GM04504 (cell line): Measurements from ENCODE around the gene CYTH4.
"Not testable (repeated sequence)": the region's sequence is repeated elsewhere in the genome, so short reads cannot be mapped to it uniquely, and the experiment has no call there.

ENCODE experiments used
- DNase-seq: peaks from one replicate; pipeline ENCODE4 v3.0.0-alpha.2; 2012; ENCODE audit warnings: low read depth

The CYTH4 gene, protein sequence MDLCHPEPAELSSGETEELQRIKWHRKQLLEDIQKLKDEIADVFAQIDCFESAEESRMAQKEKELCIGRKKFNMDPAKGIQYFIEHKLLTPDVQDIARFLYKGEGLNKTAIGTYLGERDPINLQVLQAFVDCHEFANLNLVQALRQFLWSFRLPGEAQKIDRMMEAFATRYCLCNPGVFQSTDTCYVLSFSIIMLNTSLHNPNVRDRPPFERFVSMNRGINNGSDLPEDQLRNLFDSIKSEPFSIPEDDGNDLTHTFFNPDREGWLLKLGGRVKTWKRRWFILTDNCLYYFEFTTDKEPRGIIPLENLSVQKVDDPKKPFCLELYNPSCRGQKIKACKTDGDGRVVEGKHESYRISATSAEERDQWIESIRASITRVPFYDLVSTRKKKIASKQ

DNA sequence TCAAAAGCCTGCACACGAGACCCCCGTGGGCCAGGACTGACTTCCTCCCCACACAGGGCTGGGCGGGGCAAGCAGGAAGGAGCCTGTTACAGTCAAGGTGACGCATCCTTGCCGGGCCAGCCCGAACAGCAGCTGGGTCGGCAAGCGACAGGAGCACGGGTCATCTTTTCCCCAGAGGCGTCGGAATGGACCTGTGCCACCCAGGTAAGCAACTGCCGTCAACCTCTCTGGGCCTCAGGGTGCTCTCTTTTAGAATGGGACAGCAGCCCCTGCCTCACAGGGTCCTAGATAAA is at the start of gene CYTH4:
Gene CYTH4 (plus strand): TSS at position 124 of the 293 bp plus-strand sequence. CDS start 62 bp downstream, at position 186.
- DNase-seq, result no peak

DNA sequence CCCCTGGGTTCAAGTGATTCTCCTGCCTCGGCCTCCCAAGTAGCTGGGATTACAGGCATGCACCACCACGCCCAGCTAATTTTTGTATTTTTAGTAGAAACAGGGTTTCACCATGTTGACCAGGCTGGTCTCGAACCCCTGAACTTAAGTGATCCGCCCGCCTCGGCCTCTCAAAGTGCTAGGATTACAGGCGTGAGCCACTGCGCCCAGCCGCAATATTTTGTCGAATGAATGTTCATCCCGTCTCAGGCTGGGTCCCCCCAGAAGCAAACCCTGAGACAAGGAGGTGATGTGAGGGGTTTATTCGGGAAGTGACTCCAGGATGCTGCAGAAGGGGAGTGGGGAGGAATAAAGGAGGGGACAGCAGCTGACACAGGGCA is 48.9 kb upstream of the CYTH4 start:
- not testable (repeated sequence) for DNase-seq

DNA sequence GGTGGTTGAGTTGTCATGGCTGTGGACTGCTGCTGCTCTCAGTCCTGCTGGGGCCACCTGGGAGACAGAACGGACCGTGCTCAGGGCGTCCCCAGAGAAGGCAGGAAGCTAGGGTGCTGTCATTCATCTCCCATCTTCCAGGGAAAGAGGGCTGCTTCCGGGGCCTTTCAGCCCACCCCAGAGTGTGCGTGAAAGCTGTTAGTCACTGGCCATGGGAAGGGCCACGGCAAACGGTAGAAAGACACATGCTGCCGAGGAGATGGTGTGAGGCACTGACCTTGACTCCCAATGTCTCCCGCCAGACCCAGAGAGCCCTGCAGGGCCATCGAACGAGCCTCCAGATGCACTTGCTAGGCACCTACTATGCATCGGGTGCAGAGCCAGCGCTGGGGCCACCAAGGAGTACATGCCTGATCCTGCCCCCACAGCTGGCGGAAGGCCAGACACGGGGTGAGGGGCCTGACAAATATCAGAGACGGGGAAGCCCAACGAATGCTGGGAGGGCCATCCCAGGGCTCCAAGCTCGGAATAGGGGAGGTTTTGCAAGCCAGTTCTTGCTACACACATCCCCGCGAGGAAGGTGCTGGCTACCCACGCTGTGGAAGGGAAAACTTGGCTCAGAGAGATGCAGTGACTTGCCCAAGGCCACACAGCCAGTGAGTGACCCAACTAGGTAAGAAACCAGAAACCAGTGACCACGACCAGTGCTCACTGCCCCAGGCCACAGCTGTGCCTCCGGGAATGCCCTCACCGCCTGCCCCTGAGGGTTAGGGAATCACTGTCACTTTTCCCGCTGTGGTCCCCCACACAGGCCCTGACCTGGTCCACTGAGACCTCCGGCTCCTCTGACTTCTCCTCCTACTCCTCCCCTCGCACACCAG is 48.3 kb upstream of the CYTH4 start:
- no peak for DNase-seq

DNA sequence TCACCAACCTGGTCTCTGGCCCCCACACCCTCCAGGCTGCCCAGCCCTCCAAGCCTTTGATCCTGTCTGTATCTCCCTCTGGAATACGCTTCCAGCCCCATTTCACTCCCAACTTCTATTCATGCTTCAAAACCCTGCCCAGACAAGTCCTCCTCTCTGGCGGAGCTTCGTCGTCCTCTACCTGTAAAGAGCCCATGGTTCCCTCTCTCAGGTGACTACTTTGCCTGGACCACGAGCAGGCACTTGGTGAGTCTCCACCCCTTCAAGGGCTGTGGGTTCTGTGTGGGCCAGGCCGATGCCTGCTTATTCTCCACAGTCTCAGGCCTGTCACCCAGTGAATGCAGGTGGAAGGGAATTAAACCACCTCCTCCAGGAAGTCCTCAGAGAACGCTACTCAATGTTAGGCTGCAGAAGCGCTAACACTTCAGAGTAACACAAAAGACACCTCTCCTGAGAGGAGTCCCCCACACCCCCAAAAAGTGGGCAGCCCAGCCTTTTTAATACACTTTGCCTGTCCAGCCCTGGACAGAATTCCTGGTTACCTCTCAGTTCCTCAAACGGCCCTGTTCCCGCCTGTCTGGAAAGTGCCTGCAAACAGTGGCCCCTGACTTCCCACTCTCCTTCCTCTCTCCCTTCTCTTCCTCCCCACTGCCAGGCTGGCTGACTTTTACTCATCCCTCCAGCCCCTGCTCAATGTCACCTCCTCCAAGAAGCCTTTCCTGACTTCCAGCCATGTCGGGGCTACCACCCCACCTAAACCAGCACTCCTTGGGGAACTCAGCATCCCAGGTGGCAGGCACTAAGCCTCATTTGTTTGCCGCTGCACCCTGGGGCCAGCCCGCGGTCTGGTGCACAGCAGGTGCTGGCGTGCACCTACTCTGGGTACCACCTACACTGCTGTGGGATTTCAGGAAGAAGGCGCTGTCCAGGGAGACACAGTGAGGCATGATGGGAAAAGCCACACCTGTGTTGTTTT is 47.3 kb upstream of the CYTH4 start:
- no peak for DNase-seq

DNA sequence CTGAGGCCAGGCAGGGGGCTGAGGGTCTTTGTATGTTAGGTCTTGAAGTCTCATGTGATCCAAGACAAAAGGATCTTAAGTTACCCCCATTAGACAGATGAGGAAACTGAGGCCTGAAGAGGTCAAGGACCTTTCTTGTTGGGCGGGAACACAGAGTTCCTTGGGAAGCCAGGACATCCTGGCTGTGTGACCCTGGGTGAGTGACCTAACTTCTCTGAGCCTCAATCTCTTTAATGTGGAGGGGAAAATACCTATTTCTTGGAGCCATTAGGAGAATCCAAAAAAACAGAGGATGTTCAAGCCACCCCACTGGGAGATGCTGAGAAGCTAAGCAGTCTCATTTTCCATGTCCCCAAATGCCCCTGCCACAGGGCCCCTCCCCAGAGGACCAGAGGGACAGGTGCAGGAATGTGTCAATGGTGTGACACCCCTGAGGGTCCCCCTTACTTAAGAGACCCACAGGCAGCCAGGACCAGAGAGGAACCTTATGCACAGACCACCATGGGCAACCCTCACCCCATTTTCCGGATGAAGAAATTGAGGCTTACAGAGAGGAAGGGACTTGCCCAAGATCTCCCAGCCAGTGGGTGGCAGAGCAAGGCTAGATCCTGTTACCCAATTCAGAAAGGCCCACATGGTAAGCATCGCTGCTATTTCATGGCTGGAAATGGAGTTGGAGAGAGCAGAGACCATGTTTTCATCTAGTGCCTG is 46.3 kb upstream of the CYTH4 start:
- no peak for DNase-seq

DNA sequence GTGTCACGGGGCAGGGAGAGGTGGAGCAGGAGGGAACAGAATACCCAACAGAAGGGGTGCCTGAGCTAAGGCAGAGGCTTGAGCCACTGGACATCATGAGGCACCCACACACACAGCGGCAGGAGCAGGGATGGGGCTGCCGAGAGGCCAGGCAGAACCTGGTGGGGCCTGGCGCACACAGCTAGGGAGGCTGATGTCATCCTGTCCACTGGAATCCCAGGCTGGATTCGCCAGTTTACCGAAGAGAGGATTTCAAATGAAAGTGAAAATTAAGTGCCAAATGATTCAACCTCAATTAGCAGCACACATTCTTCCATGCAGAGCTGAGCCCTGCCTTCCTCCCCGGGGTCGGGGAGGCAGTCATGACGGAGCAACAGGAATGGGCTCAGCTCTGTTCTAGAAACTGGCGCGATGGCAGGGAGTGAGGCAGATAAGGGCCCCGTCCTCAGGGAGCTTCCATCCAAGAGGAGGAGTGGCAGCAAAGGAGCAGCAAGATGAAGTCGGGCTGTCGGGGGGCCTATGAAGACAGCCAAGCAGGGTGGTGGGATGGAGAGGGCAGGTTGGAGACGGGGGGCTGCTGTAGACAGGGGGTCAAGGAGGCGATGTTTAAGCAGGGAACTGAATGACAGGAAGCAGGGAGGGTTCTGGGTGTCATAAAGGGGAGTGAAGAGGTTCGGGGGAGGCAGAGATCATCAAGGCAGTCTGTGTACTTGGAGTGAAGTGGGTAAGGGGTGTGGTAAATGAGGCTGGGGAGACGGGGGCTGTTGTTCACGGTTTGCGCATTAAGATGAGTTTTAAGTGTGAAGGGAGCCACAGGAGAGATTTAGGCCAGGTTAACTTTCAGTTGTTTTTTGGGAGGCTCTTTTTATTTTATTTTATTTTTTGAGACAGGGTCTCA is 44.7 kb upstream of the CYTH4 start:
- no peak for DNase-seq

DNA sequence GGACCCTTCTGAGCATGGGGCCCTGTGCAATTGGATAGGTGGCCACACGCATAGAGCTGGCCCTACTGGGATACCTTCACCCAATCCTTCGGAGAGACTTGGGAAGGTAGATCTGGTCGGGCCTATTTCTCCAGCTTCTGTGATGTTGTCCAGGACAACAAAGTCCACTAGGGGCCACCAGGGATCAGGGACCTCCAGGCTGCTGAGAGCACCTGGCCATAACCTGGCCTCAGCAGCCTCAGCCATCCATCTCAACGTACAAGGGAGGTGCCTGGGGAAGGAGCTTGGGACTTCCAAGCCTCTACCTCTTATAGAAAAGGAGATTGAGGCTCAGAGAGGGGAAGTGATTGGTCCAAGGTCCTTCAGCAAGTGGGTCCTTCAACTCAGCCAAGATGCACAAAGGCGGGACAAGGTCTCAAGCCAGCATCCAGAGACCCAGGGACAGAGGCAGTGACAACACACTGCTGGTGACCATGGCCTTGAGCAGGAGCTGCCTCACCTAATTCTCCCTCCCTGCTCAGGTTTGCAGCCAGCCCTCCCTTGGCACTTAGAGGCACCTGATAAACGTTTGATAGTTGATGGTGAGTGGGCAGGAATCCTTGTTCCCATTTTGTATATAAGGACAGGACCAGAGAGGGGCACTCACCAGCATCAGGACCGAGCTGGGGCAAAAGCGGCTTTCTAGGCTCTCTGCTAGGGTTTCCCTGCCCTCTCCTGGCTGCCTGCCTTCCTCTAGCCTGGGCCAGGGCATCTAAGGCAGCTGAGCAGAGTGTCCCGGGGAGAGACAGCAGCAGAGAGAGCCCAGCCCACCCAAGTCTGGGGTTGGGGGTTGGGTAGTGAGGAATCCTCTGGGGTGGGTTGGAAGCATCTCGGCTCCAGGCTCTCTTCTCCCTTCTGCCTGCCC is 42.7 kb upstream of the CYTH4 start:
- no peak for DNase-seq

DNA sequence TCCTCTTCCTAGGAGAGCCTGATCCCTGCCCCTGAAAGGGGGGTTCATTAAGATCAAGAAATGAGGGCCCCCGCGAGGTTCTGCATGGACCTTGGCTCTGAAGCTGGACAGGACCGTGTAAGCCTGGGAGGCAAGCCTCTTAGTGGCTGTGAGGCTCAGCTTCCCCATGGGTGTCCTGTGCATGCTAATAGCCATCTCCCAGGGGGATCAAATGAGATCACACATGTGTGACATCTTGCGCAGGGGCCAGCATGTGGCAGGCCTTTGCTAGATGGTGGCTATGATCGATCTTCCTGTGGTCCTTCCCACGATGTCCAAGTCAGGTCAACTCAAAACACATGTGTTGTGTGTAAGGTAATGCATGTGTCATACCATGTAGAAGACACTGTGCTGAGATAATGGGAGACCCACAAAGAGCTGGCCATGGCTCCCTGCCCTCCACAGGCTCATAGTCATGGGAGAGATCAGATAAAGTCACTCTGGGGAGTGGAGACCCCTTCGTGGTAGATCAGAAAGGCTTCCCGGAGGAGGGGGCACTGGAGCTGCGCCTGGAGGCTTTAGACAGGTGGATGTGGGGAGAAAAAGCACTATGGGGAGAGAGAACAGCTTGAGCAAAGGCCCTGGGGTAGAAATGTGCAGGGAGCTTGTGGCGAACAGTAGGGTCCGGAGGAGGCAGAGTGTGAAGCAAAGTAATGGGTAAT is 41.9 kb upstream of the CYTH4 start:
- DNase-seq, result no peak

DNA sequence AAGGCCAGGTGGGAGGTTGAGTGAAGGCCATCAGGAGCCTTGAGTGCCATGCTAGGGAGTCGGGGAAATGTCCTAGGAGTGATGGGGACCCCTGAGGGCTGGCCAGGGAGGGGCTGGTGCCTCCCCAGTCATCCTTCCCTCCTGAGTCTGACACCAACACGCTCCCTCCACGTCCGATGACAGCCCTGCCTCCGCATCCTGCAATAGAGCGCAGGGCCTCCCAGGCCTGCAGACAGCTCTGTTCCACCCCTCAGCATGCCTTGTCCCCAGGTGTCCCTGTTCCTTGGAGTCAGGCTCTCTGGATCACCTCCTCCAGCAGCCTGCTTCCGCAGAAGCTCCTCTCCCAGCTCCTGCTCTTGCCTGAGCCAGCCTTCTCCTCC is 41.4 kb upstream of the CYTH4 start:
- DNase-seq, result no peak

DNA sequence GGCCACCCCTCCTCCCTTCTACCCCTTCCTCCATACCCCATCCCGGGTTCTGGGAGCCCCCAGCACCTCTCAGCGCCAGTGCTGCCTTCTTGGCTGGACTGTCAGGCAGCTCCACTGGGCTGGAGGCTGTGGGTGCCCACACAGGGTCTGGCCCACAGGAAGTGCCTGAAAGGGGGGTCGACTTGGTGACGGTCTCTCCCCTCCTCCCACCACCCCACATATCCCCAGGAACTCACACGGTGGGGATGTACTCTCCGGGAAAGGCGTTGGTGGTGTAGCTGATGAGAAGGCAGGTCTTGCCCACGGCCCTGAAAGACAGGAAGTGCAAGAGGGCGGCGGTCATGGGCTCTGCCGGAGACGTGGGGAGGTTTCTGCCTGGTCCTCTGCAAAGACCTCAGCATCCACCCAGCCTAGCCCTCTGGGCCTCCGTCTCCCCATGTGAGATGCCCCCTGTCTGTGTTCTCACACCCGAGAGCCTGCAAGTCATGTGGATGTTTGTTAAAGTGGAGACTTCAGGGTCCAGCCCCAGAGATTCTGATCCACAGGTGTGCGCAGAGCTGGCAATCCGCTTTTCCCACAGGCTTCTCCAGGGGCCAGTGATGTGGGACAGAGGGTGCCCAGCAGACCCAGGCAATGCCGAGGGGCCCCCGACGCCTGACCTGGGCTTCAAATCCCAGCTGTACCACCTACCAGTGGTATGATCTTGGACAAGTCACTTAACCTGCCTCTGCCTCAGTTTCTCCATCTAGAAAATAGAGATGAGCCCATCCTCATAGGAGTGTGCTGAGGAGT is 40.8 kb upstream of the CYTH4 start:
- DNase-seq, result no peak

DNA sequence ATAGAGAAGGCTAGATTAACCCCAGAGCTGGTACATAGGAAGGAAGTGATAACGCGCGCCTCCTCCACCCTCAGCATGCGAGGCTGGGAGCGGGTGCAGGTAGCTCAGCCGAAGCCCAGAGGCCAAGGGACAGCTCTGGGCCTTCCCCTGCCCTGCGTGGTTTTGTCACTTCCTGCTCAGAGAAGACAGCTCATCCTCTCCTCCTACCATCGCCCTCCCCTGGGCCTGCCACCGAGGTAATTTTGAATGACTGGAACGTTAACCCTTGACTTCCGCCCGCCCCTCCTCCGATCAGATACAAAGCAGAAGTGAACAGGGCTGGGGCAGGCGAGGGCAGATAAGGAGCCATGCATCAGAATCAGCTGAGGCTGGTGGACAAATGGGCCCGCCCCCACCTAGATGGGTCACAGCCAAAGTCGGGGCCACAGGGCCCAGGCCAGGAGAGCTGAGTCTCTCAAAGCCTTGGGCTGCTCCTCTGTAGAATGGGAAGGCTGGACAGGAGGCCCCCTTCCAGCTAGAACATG is 39.9 kb upstream of the CYTH4 start:
- DNase-seq, result no peak

DNA sequence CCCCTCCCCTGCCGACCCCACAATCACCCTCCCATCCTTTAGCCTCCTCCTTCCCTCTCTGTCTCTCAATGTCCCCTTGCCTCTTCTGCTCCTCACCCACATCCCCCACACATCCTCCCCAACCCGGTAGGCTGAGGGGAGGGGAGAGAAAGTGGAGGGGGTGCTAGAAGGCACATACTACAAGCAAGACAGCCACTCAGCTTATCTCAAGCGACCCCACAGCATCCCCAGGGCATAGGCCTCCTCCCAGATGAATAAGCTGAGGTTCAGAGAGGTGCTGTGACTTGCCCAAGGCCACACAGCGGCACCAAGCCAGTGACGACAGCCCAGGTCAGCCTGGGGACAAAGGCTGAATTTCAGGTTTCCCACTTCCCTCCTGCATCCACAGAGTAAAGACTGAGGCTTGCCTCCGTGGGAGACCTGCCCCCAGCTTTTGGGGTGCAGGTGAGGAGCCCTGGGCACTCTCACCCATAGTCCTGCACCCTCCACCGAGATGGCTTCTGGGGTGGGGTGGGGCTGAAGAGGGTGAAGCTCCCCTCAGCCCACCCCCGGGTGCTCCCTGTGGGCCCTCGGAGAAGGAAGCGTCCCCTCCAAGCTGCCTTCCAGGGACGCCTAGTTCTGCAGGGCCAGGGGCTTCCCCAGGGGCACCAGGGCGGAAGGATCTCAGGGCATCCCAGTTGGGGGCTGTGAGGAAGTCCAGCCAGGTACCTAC is 38.8 kb upstream of the CYTH4 start:
- no peak for DNase-seq

DNA sequence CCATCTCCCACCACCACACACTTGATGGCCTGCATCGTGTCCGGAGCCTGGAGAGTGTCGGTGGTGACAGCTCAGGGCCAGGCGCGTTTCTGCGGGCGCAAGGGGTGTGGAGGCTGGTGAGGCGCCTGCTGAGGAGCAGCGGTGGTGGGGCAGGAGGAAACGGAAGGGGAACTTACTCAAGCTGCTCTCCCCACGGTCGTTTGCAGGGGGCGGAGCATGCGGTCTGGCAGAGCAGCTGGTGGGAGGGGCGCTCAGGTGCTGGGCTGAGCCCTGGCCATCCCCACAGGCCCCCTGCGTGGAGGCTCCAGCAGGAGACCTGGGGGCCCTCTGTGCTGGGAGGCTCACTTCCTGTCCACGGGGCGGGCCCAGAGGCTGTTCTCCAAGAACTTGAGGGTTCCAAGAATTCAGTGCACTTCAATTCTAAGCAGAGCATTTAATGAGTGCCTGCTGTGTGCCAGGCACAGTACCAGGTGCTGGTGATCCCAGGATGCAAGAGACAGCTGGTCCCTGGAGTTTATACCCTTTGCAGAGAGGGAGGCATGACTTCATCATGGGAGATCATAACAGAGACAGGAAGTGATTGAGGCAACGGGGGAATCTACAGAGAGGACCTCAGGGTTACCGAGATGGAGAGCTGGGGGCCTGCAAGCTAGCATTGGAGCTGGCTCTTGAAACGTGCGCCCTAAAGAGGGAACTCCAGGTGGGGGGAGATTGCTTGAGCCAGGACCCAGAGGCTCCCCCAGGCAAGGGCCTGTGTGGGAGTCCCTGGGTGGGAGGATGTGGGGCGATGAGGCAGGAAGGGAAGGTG is 38.0 kb upstream of the CYTH4 start, which contains the start of gene RAC2:
Gene RAC2 (minus strand): TSS at position 156 of the 808 bp plus-strand sequence. CDS start 121 bp downstream, at position 35.
- DNase-seq, result no peak

DNA sequence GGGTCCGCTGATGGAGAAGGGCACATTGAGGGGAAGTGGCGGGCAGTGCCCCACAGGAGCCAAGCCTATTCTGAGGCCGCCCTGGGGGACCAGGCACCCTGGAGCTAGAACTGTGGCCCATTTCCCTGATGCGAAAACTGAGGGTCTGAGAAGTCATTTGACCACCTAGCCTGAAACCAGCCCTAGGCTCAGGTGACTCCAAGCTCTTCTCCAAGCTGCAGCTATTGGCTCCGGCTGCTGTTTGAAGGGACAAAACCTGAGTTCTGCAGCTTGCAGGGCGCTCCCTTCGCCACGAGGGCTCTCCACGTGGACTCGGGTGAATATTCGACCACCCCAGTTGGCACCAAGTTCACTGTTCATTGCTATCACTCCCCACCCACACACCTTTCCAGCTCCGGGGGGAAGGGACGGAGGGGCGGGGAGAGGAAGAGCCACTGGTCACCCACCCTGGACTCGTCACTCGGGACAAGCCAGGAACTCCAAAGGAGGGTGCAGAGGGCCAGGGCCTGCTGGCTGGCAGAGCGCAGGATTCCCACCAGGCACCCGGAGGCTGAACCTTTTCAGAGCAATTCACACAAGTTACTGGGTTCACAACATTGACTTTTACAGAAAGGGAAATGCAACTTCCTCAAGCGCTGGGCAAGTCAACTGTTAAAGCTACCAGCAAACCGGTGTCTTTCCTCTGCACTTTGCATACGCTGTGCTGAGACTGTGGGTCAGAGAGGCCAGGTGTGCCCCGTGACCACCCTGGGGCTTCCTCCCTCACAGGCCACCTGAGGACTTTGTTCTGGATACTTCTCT is 37.2 kb upstream of the CYTH4 start:
- DNase-seq, result no peak

DNA sequence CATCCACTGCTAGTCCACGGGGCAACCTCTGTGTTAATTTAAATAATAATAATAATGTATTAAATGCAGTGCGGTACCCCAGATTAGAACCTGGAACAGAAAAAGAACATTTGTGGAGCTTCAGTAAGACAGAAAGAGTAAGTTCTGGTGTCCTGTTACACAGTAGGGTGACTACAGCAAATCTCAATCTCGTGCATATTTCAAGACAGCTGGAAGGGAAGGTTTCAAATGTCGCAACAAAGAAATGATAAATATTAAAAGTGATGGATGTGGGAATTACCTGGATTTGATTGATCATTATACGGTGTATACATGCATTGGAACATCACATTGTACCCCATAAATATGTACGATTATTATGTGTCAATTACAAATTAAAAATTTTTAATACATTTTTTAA is 36.6 kb upstream of the CYTH4 start:
- DNase-seq, result no peak
